GM23338 (cell line): Measurements from ENCODE around the gene MPHOSPH9. TPM values are rescaled to one million over a fixed set of nuclear protein-coding genes. Genes with fewer than 3 reads are reported as not detected.

Experiments
- ATAC-seq: fragments of 200-7000 bp; cut with Tn5 transposase; 3 replicates; pipeline ENCODE4 v1.9.1; 2020
- DNase-seq: peaks from one replicate; pipeline ENCODE4 v3.0.0-alpha.2; 2015; ENCODE audit warnings: low spot score
- H2AFZ ChIP-seq: fragments of 200-600 bp; sonication (generic); 2 replicates; pipeline ENCODE4 v1.8.0; 2016; ENCODE audit warnings: antibody characterized with exemption, mild to moderate bottlenecking, moderate library complexity
- H3F3A ChIP-seq: fragments of 200-600 bp; sonication (generic); replicated peaks from 2 replicates; pipeline ENCODE4 v1.8.0; 2017; ENCODE audit warnings: antibody characterized with exemption, mixed run types, low read depth
- H3K27ac ChIP-seq: fragments of 200-600 bp; sonication (generic); 2 replicates; pipeline ENCODE4 v1.6.1; 2016; ENCODE audit warnings: low read depth
- H3K27me3 ChIP-seq: fragments of 200-600 bp; sonication (generic); 2 replicates; pipeline ENCODE4 v1.8.0; 2016; ENCODE audit warnings: mild to moderate bottlenecking, mixed run types, moderate library complexity; ENCODE audit not compliant: insufficient read depth
- H3K36me3 ChIP-seq: fragments of 200-600 bp; sonication (generic); 2 replicates; pipeline ENCODE4 v1.8.0; 2016; ENCODE audit warnings: mild to moderate bottlenecking; ENCODE audit not compliant: insufficient read depth
- H3K4me1 ChIP-seq: fragments of 200-600 bp; sonication (generic); 2 replicates; pipeline ENCODE4 v1.8.0; 2016; ENCODE audit warnings: mild to moderate bottlenecking, moderate library complexity; ENCODE audit not compliant: insufficient read depth
- H3K4me2 ChIP-seq: fragments of 200-600 bp; sonication (generic); 2 replicates; pipeline ENCODE4 v1.7.1; 2017; ENCODE audit warnings: mixed run types
- H3K4me3 ChIP-seq: fragments of 200-600 bp; sonication (generic); 2 replicates; pipeline ENCODE4 v1.6.1; 2016; ENCODE audit warnings: mixed run types
- H3K79me2 ChIP-seq: fragments of 200-600 bp; sonication (generic); replicated peaks from 2 replicates; pipeline ENCODE4 v1.8.0; 2017; ENCODE audit warnings: mild to moderate bottlenecking; ENCODE audit not compliant: insufficient read depth
- H3K9me2 ChIP-seq: fragments of 200-600 bp; sonication (generic); 2 replicates; pipeline ENCODE4 v1.8.0; 2017; ENCODE audit not compliant: insufficient read depth
- H4K20me1 ChIP-seq: fragments of 200-600 bp; sonication (generic); replicated peaks from 2 replicates; pipeline ENCODE4 v1.8.0; 2017; ENCODE audit warnings: mild to moderate bottlenecking; ENCODE audit not compliant: insufficient read depth
- H3K27ac Mint-ChIP-seq: 2 replicates; pipeline ENCODE4 v1.8.0; 2020; ENCODE audit warnings: inconsistent platforms, mild to moderate bottlenecking, moderate library complexity, mixed read lengths
- H3K27me3 Mint-ChIP-seq: 3 replicates; pipeline ENCODE4 v1.8.0; 2022; ENCODE audit warnings: low read depth, mild to moderate bottlenecking, moderate library complexity, mixed read lengths, inconsistent platforms; ENCODE audit not compliant: insufficient read depth, poor library complexity
- H3K36me3 Mint-ChIP-seq: 3 replicates; pipeline ENCODE4 v1.8.0; 2021; ENCODE audit warnings: low read depth, mild to moderate bottlenecking, inconsistent platforms, moderate library complexity, mixed read lengths
- H3K4me1 Mint-ChIP-seq: 3 replicates; pipeline ENCODE4 v1.8.0; 2020; ENCODE audit warnings: mild to moderate bottlenecking, inconsistent platforms, mixed read lengths
- H3K4me3 Mint-ChIP-seq: 3 replicates; pipeline ENCODE4 v1.8.0; 2021; ENCODE audit warnings: moderate library complexity, mild to moderate bottlenecking, inconsistent platforms, mixed read lengths
- H3K9me3 Mint-ChIP-seq: 3 replicates; pipeline ENCODE4 v1.8.0; 2020; ENCODE audit warnings: moderate library complexity, mild to moderate bottlenecking, inconsistent platforms, mixed read lengths
- CREB1 ChIP-seq: fragments of 250-450 bp; sonication (Bioruptor Pico); IDR thresholded peaks from 2 replicates; pipeline ENCODE4 v1.5.0; 2020; ENCODE audit warnings: low read depth, mild to moderate bottlenecking, moderate library complexity
- ETS1 ChIP-seq: IDR thresholded peaks from 2 replicates; pipeline ENCODE4 v1.6.1; 2016; ENCODE audit warnings: antibody characterized with exemption
- EZH2 ChIP-seq: fragments of 200-600 bp; sonication (generic); IDR thresholded peaks from one replicate; pipeline ENCODE4 v1.8.0; 2017; ENCODE audit warnings: antibody characterized with exemption, mild to moderate bottlenecking, low read depth; ENCODE audit not compliant: unreplicated experiment
- EZH2phosphoT487 ChIP-seq: fragments of 200-600 bp; sonication (generic); IDR thresholded peaks from one replicate; pipeline ENCODE4 v1.8.1; 2018; ENCODE audit warnings: antibody characterized with exemption; ENCODE audit not compliant: unreplicated experiment
- JUNB ChIP-seq: IDR thresholded peaks from one replicate; pipeline ENCODE4 v1.6.1; 2016; ENCODE audit warnings: antibody characterized with exemption; ENCODE audit not compliant: unreplicated experiment
- NANOG ChIP-seq: IDR thresholded peaks from 2 replicates; pipeline ENCODE4 v1.6.1; 2016; ENCODE audit warnings: antibody characterized with exemption, borderline replicate concordance
- REST ChIP-seq: IDR thresholded peaks from one replicate; pipeline ENCODE4 v1.6.1; 2018; ENCODE audit warnings: antibody characterized with exemption; ENCODE audit not compliant: unreplicated experiment
- ZNF331 ChIP-seq: fragments of 250-450 bp; sonication (Bioruptor Pico); IDR thresholded peaks from 2 replicates; pipeline ENCODE4 v1.5.0; 2020; ENCODE audit warnings: low read depth, mild to moderate bottlenecking, moderate library complexity
- ZNF462 ChIP-seq: fragments of 250-450 bp; sonication (Bioruptor Pico); IDR thresholded peaks from 2 replicates; pipeline ENCODE4 v1.5.0; 2020; ENCODE audit warnings: mild to moderate bottlenecking, moderate library complexity
- polyA plus RNA-seq: library from polyadenylated mRNA; unstranded; fragments of >200 nt; fragmentation: Nextera tagmentation; extraction: Ambion mirVana; gene quantifications from 2 replicates; pipeline ENCODE4 v1.2.1, GENCODE V29; 2016
- total RNA-seq: library from RNA; depleted of rRNA; stranded (reverse); fragments of >200 nt; shearing (Covaris generic); gene quantifications from 2 replicates; pipeline ENCODE4 v1.2.3, GENCODE V29; 2014

The MPHOSPH9 gene
- total and polyA plus RNA-seq, 2 experiments from 2014 or later, result 30.5 to 77.9 TPM

- H3K4me1 ChIP-seq, result peaks cover 25% of the 10 kb centered on the region
- H3K36me3 Mint-ChIP-seq, result no peaks in the 10 kb centered on the region; the same call in 2 of the 3 replicates
- no peaks in the 10 kb centered on the region for H3K79me2 ChIP-seq
- TF ChIP-seq NANOG, result no peak
- no peak for TF ChIP-seq ZNF462
- no peak for TF ChIP-seq REST
- no peak for TF ChIP-seq EZH2
- no peak for TF ChIP-seq ETS1
- TF ChIP-seq EZH2phosphoT487, result no peak
- TF ChIP-seq JUNB, result no peak
- TF ChIP-seq CREB1, result no peak
- TF ChIP-seq ZNF331 (CRISPR knock-in tag), result no peak
- no peak overlapping the region for H3K27ac Mint-ChIP-seq
- H3K27me3 ChIP-seq, result no peaks in the 10 kb centered on the region
- H3K9me2 ChIP-seq, result no peaks in the 10 kb centered on the region
- H3K4me3 ChIP-seq, result no peak overlapping the region
- no peaks in the 10 kb centered on the region for H3K9me3 Mint-ChIP-seq
- no peaks in the 10 kb centered on the region for H3K36me3 ChIP-seq
- H2AFZ ChIP-seq, result no peak overlapping the region
- H4K20me1 ChIP-seq, result no peaks in the 10 kb centered on the region
- H3F3A ChIP-seq, result no peaks in the 10 kb centered on the region; the same call in 1 of the 2 replicates
- no peak for DNase-seq
- peaks cover 7% of the 10 kb centered on the region for H3K27me3 Mint-ChIP-seq
- peaks cover 35% of the 10 kb centered on the region for H3K4me1 Mint-ChIP-seq
- no peak overlapping the region for H3K4me2 ChIP-seq
- H3K4me3 Mint-ChIP-seq, result no peak overlapping the region
- no peak for ATAC-seq
- H3K27ac ChIP-seq, result no peak overlapping the region
Observed at GRCh38 chr12:123108682-123109066, 124.3 kb downstream of the MPHOSPH9 start.
